Choroid plexus epithelial cell (primary cell): ENCODE measurements around the gene PLAAT4.
A peak's percentile ranks its signal among the peaks of the same experiment; 100 is the strongest.

Experiments
- DNase-seq: peaks from one replicate; pipeline ENCODE4 v3.0.0-alpha.2; 2010; ENCODE audit warnings: low read depth
- H3K4me3 ChIP-seq: 2 replicates; pipeline ENCODE4 v1.5.1; 2011; ENCODE audit warnings: low read depth, mild to moderate bottlenecking, control low read depth, low read length, moderate library complexity
- CTCF ChIP-seq: conservative IDR thresholded peaks from 2 replicates; pipeline ENCODE4 v1.5.1; 2011; ENCODE audit warnings: low read depth, mild to moderate bottlenecking, control low read depth, inconsistent platforms, low read length, moderate library complexity

PLAAT4 gene

GRCh38 chr11:63590024-63590788 lies 53.6 kb downstream of the PLAAT4 start:
- no peak for DNase-seq
- no peak overlapping the region for H3K4me3 ChIP-seq
- TF ChIP-seq CTCF, result no peak

GRCh38 chr11:63592975-63593395 lies 56.4 kb downstream of the PLAAT4 start:
- peak; percentile 94 for TF ChIP-seq CTCF
- no peak overlapping the region for H3K4me3 ChIP-seq
- peak; percentile 77 for DNase-seq

GRCh38 chr11:63595296-63595695 lies 58.7 kb downstream of the PLAAT4 start:
- TF ChIP-seq CTCF, result no peak
- DNase-seq, result peak; percentile 71

More at GRCh38 chr11:63595296-63595695, 58.7 kb downstream of the PLAAT4 start:
- no peak overlapping the region for H3K4me3 ChIP-seq
